SW480 (cell line): ENCODE data around the gene CTBS.
"Not testable (repeated sequence)": the region's sequence is repeated elsewhere in the genome, so short reads cannot be mapped to it uniquely, and the experiment has no call there.

Source experiments
- DNase-seq: peaks from one replicate; pipeline ENCODE4 v3.0.0-alpha.2; 2016; ENCODE audit warnings: low spot score

CTBS gene

GRCh38 chr1:84573967-84574842 is at the start of gene CTBS:
TSS of gene CTBS (minus strand) at chr1:84574440. CDS start at chr1:84574415, 25 bp downstream.
- DNase-seq, result peak; percentile 84

GRCh38 chr1:84621553-84621952 is 47.3 kb upstream of the CTBS start:
- no peak for DNase-seq

GRCh38 chr1:84620720-84621313 is 46.6 kb upstream of the CTBS start:
- DNase-seq, result peak; percentile 75

GRCh38 chr1:84619383-84620102 is 45.3 kb upstream of the CTBS start:
- peak; percentile 52 for DNase-seq

- DNase-seq, result no peak
Observed at GRCh38 chr1:84617349-84617748, 43.1 kb upstream of the CTBS start.

- no peak for DNase-seq
Observed at GRCh38 chr1:84615790-84616189, 41.5 kb upstream of the CTBS start.

GRCh38 chr1:84613887-84614286 is 39.6 kb upstream of the CTBS start:
- DNase-seq, result no peak

GRCh38 chr1:84613026-84613425 is 38.8 kb upstream of the CTBS start:
- no peak for DNase-seq

- DNase-seq, result no peak
Observed at GRCh38 chr1:84611796-84612195, 37.6 kb upstream of the CTBS start.

- no peak for DNase-seq
Observed at GRCh38 chr1:84611091-84611490, 36.9 kb upstream of the CTBS start.

GRCh38 chr1:84606977-84607376 is 32.7 kb upstream of the CTBS start:
- DNase-seq, result no peak

GRCh38 chr1:84605157-84605556 is 30.9 kb upstream of the CTBS start:
- DNase-seq, result no peak

- peak; percentile 16 for DNase-seq
Observed at GRCh38 chr1:84603941-84604830, 29.9 kb upstream of the CTBS start.

GRCh38 chr1:84603223-84603622 is 29.0 kb upstream of the CTBS start:
- DNase-seq, result no peak

GRCh38 chr1:84600796-84601195 is 26.6 kb upstream of the CTBS start:
- no peak for DNase-seq

- DNase-seq, result no peak
Observed at GRCh38 chr1:84598846-84599741, 24.9 kb upstream of the CTBS start.

GRCh38 chr1:84598418-84598817 is 24.2 kb upstream of the CTBS start:
- DNase-seq, result no peak

- DNase-seq, result no peak
Observed at GRCh38 chr1:84597011-84597410, 22.8 kb upstream of the CTBS start.

- not testable (repeated sequence) for DNase-seq
Observed at GRCh38 chr1:84594959-84595358, 20.7 kb upstream of the CTBS start.

- DNase-seq, result no peak
Observed at GRCh38 chr1:84587099-84587498, 12.9 kb upstream of the CTBS start.

- DNase-seq, result no peak
Observed at GRCh38 chr1:84585803-84586202, 11.6 kb upstream of the CTBS start.
